22Rv1 (cell line): ENCODE data around the gene ESYT2.

ENCODE experiments used
- ZFX ChIP-seq: fragments of 450-650 bp; IDR thresholded peaks from 2 replicates; pipeline ENCODE4 v1.6.1; 2017; ENCODE audit warnings: antibody characterized with exemption, borderline replicate concordance
- TF ChIP-seq, protein P1 (sequence below): fragments of 450-650 bp; IDR thresholded peaks from 2 replicates; pipeline ENCODE4 v1.5.1; 2017; ENCODE audit warnings: mild to moderate bottlenecking

DNA sequence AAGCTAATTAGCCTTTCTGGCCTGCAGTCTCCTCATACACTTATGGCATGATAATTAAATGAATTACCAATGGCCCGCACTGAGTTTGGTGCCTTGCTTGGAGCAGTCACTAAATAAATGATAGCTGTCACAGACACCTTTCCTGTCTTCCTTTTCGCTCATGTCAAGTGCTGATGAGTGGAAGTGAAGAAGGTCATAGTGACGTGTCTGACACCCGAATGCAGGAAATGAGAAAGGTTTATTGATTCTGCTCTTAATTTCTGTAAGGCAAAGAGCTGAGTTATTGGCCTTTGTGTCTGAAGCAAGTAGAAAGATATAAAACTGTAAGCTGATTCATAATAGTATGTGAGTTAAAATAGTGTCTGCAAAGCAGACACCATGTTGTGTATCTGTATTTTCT is 13.2 kb upstream of the ESYT2 start:
- TF ChIP-seq, protein P1, sequence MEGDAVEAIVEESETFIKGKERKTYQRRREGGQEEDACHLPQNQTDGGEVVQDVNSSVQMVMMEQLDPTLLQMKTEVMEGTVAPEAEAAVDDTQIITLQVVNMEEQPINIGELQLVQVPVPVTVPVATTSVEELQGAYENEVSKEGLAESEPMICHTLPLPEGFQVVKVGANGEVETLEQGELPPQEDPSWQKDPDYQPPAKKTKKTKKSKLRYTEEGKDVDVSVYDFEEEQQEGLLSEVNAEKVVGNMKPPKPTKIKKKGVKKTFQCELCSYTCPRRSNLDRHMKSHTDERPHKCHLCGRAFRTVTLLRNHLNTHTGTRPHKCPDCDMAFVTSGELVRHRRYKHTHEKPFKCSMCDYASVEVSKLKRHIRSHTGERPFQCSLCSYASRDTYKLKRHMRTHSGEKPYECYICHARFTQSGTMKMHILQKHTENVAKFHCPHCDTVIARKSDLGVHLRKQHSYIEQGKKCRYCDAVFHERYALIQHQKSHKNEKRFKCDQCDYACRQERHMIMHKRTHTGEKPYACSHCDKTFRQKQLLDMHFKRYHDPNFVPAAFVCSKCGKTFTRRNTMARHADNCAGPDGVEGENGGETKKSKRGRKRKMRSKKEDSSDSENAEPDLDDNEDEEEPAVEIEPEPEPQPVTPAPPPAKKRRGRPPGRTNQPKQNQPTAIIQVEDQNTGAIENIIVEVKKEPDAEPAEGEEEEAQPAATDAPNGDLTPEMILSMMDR: no peak
- no peak for TF ChIP-seq ZFX
